Measurements from ENCODE around the gene PITPNM3.
"Not testable (repeated sequence)": the region's sequence is repeated elsewhere in the genome, so short reads cannot be mapped to it uniquely, and the experiment has no call there.

Gene PITPNM3

DNA sequence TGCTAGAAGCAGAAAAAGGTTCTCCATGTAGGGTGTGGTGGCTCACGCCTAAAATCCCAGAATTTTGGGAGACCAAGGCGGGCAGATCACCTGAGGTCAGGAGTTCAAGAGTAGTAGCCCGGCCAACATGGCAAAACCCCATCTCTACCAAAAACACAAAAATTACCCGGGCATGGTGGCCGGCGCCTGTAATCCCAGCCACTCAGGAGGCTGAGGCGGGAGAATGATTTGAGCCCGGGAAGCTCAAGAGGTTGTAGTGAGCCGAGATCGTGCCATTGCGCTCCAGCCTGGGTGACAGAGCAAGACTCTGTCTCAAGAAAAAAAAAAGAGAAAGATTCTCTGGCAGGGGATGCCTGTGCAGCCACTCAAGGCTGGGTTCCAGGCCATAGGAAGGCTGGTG lies 54.2 kb downstream of the PITPNM3 start:
- DNase-seq (ENCODE audit: low spot score), result no peak
- no peak for FAIRE-seq

DNA sequence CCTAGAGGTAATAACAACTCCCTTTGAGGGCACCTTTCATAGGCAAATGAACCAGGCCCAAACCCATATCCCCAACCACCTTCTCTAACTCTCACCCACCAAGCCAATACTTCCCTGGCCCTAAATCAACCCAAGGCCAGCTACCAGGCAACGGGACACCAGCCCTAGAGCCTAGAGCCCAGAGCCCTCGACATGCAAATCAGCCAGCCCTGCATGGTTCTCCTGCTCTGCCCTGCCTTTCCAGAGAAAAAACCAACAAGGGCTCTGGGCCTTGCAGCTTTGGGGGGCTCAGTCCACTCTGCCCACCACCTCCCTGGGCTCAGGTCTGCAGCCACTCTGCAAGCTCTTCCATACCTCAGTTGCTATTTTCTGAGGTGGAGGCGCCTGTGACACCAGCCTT lies 55.0 kb downstream of the PITPNM3 start:
- DNase-seq (ENCODE audit: low spot score) (no peak), FAIRE-seq (no peak)

DNA sequence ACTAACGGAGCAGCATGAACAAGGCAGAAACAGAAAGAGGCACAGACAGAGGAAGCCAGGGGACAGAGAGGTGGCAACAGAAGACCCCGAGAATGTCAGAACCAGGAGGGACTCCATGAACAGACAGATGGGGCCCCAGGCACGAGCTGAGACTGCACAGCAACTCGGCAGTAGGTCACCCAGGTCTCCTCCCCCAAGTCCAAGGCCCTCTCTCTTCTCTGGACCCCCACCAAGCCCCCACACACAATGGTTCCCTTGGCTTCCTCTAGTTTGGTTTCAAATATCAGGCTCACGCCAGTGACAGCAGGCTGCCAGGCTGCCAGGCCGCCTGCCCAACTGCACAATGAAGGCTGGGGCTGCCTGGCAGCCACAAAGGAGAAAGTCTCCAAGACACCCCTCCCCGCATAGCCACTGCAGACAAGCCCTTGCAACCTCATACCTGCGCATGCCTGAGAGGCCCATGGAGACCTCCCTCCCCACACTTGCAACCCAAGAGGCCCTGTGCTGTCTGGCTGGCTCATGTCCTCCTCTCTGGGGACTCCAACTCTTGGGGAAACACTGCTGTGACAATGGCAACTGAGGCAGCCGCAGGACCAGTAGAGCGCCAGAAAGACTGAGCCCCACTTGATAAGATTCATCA lies 57.3 kb downstream of the PITPNM3 start:
- FAIRE-seq (no peak), DNase-seq (ENCODE audit: low spot score) (no peak)

GRCh38 chr17:6498356-6498755 lies 58.0 kb downstream of the PITPNM3 start:
- DNase-seq (ENCODE audit: low spot score) (no peak), FAIRE-seq (no peak)

DNA sequence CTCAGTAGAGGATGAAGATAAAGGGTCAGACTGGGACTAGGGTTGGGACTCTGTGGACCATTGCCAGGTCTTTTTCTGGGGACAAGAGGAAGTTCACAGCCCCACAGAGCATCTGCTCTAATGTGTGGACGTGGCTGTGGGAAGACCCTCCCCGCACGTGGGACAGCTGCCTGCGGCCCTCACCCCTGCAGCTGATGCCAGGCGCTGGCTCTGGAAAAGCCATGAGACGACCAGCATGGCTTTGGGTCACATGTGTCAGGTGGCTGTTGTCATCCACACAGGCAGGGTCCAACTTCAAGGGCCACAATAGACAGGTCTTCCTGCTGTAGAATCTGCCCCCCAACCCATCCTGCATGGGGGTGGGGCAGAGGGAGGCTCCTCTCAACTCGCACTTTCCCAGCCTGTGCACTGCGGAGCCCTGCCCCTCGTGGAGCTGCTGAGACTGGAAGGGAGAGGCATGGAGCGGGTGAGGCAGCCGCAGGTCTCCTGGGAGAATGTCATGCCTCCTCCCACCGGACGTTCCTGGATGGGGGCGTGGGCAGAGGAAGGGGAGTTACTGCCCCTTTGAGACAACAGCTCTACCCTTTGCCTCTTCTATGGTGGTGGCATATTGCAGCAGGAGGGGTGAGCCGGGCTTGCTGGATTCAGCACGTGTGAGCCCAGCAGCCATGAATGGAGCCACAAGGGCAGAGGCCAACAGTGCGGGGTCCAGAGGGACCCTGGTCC lies 58.7 kb downstream of the PITPNM3 start:
- FAIRE-seq, result no peak
- no peak for DNase-seq (ENCODE audit: low spot score)

DNA sequence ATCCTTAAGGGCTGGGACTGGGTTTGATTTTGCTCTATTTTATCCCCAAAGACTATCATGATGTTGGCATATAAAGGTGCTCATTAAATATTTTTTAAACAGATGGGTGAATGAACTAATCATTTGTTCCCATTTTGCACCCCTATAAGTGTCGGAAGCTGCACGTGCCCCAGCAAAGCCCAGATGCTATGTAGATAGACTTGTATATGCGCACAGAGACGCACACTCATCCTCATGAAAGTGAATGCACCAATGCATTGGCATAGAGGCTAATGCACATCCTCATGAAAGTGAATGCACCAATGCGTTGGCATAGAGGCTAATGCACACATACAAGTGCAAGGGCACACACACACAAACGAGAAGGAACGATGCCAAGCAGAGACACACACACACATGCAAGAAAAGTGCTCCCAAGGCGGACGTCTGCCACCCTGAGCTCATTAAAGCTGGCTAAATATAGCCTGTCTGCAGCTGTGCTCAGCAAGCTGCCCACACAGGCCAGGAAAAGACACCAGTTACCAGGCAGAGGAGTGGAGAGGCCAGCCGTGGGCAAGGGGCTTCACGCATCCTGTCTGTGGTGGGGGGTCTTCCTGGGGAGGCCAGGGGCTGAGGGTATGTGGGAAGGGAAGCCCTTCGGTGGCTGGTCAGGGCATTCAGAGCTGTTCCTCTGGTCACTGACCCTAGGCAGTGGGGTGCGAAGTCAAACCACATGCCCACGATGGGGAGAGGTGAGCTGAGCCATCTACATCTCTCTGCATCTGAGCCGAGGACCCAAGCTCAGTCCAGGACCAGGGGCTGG lies 59.5 kb downstream of the PITPNM3 start:
- no peak for DNase-seq (ENCODE audit: low spot score)

GRCh38 chr17:6496116-6496481 lies 60.3 kb downstream of the PITPNM3 start:
- no peak for FAIRE-seq
- DNase-seq (ENCODE audit: low spot score), result no peak

More for the DNA sequence above, 59.5 kb downstream of the PITPNM3 start:
- FAIRE-seq, result no peak

DNA sequence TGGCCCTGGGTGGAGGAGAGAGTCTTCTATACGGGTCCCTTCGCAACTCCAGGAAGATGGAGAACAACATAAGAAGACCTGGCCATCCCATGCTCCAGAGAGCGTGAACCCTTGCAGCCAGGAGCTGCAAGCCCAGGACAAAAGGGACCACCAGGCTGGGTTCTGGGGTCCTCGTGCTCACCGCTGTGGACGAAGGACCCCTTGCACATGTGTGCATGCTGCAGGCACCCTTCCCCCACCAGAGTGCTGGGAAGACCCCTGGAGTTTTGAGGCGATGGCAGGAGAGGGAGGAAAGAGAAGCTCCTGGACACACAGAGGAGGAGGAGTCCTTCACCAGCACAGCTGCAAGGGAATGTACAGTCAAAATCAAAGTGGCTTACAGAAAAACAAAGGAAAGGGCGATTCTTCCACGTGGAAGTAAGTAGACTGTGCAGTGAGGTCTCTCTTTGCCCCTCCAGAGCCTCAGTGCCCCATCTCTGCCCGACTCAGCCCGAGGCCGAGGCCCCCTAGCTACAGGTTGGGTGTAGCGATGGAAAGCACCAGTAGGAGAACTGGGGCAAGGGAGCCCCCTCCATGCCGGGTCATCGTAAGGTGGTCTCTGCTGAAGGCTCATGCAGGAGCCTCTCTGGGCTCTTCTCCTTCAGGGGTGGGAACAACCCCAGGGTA lies 60.8 kb downstream of the PITPNM3 start:
- DNase-seq (ENCODE audit: low spot score), result no peak
- FAIRE-seq, result no peak

DNA sequence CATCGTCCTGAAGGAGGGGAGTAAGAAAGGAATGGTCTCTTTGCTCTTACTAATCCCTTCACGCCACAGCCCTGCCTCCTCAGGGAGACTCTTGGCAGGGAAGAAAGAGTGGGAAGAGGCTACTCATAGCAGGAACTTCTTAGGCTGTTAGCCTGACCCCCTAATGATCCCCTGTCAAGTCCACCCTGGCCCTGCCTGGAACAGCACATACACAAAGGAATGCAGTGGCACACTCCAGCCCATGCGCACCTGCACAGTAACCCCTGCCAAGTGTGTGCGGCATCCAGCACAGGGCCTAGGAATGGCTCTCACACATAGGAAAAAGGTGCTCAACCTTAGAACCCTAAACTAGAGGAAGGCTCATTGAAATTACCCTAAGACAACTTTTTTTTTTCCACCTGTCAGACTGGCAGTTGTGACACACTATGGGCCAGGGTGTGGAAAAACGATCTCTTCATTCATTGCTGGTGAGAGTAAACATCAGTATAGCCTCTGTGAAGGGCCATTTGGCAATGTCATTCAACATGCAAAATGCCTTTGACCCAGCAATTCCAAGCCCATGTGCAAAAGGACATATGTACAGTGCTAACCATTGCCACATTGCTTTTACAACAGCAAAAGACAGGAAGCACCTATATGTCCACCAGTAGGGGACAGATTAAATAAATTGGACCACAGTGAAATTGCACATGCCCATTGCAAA lies 62.0 kb downstream of the PITPNM3 start:
- DNase-seq (ENCODE audit: low spot score) (peak; percentile 57), FAIRE-seq (no peak)

DNA sequence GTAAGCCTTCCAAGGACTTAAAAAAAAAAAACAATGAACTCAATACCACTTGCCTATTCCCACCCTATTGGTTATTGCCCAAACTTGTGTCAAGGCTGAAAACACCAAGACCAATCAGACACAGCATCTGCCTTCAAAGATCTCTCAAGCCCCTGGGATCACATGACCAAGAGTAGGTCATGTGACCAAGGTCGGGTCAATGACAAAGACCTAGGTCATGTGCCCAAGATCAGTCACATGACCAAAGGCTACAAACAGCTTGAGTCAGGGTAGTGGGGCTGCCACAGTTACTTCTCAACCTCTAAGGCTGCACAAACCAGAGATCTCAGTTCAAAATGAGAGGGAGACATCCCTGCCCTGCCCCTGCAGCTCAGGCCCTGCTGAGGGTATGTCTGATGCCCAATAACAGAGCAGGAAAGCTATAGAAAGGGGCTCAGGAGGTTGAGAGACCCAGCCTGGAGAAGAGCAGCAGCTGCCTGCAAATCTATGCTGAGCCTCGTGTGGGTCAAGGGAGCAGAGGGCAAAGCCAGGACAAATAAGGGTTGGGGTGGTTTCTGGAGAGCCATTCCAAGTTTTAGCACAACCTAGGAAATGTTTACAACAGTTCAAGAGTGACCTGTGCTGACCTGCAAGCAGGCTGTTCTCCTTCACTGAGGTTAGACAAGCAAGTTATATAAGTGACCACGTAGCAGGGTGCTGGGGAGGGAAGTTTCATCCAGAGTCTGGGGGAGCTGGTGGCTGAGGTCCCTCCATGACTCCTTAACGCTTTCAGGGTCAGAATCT lies 63.3 kb downstream of the PITPNM3 start:
- FAIRE-seq (no peak), DNase-seq (ENCODE audit: low spot score) (no peak)

- no peak for DNase-seq (ENCODE audit: low spot score)
- FAIRE-seq, result no peak
These were observed 65.2 kb downstream of the PITPNM3 start for GRCh38 chr17:6491071-6491700.

DNA sequence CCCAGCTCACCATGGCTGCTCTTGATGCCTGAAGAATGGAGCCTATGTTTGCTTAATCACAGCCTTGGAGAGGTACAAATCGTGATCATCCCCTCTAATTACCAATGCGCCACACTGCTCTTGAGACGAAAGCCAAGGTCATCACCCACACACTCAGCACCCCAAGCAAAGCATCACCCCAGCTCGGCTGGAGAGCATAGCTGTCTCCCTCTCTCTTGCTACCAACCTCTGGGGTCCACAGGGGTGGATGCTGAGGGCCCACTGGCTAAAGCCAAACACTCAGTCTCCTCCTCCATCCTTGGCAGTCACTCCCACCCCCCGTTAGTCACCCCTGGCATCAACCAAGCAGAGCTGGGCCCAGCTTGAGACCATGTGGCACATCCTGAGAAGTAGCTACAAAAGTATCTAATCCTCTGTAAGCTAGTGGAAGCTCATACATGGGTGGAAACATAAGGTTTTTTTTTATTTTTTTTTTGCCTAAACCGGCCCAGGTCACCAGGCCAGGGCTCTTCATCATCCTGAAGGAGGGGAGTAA lies 67.3 kb downstream of the PITPNM3 start:
- FAIRE-seq (no peak), DNase-seq (ENCODE audit: low spot score) (no peak)

DNA sequence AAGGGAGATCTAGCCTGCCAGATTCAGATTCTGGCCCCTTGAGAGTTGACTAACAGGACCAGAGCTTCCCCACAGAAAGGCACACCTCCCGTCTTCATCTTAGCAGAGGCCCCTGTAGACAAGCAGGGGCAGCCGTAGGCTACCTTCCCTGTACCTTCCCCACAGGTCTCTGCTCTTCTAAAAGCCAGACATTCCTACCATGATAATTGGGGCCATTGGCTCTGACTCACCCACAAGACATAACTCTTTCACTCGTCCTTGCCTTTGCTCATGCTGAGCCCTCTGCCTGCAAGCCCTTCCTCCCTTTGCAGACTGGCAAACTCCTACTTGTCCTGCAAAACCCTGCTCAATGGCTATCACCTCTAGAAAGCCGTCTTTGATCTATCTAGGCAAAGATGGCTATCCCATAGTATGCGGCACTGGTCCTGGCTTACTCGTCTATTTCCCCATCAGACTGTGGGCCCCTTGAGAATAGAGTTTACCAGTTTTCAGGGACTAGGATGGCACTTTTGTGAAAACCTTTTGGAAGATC lies 68.3 kb downstream of the PITPNM3 start:
- no peak for DNase-seq (ENCODE audit: low spot score)
- FAIRE-seq, result no peak

DNA sequence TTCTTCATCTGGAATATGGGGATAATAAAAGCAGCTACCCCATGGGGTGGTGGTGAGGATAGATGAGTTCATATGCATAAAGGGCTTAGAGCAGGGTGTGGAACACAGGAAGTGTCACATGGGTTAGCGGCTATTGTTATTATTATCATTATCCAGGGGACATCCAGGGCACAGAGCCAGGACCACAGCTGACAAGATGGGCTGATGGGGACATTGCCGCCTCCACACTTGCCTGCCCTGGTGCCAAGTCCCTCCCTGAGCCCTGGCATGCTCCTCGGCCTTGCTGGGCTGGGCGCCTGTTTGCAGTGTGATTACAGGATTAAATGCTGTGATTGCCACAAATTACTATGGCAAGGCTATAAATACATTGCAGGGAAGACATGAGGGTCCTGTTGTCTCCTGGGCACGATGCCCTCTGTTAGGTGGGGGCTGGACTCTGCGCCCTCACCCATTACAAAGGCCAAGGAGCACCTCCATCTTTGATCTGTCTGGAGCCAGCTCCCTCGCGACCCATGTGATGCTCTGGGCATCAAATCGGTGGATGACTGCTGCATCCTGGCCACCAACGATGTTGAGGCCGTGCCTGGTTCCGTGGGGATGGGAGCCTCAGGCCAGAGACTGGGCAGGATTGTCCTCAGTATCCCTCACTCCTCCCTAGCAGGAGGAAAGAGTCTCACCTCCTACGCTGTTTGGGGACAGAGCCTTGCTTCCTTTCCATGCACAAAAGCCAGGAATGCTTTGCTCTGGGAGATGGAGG lies 68.9 kb downstream of the PITPNM3 start:
- FAIRE-seq (no peak), DNase-seq (ENCODE audit: low spot score) (no peak)

DNA sequence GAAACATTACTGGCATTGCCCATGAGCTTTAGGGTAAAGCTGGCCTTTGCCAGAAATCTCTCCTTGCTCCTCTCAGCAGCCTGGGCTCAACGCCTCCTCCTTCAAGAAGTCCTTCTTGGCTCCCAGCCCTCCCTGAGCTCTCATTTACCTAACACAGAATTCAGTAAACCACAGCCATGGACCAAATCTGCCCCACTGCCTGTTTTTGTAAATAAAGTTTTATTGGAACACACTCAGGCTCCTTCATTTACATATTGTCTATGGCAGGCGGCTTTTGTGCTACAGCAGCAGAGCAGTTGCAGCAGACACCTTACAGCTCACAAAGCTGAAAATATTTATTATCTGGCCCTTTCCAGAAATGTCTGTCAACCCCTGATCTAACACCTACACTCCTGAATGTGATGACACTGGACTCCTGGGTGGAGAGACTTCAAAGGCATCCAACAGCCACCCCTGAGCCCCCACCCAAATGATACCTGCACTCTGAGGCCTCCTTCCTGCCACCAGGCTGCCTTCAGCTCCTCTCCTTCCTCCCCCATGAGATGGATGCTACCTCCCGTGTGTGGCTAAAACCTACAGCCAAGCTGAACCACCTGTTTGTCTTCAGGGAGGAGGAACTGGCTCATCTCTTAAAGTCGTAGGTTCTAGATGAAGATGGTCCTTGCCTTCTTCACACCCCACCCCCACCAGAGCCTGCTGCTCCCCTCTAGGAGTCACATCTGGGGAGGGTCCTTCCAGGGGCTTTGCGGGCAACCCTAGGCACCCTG lies 70.5 kb downstream of the PITPNM3 start:
- no peak for FAIRE-seq
- no peak for DNase-seq (ENCODE audit: low spot score)

DNA sequence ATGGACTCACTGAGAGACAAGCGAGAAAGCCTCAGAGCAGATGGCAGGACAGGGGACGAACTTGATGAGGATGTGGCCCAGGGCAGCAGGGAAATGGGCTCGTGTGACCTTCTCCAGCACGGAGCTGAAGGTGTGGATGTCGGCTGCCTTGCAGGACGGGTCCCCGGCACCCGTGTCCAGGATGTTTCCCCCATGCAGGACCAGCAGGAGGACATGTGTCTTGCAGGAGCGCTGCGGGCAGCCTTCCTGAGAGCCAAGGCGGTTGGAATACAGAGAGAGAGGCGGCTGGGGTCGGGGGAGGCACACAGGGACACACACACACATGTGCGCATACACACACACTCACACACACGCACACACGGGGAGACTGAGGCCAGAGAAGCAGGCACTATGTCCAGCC lies 72.8 kb downstream of the PITPNM3 start:
- DNase-seq (ENCODE audit: low spot score), result no peak
- FAIRE-seq, result no peak

- DNase-seq (ENCODE audit: low spot score), result not testable (repeated sequence)
These were observed 73.6 kb downstream of the PITPNM3 start for GRCh38 chr17:6482796-6483195.

DNA sequence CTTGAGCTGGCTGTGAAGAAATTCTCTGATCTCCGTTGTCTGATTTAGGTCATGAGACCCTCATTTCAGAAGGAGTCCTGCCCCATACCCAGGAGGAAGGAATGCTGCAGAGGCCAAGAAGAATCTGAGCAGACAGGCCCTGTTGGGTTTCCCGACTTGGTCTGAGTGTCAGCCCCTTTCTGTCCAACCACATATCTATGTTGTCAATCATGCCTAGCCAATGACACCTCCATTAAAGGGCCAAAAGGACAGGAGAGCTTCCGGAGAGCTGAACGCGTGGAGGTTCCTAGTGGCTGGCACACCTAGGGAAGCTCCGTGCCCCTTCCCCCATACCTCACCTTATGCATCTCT lies 74.3 kb downstream of the PITPNM3 start:
- no peak for DNase-seq (ENCODE audit: low spot score)

More at GRCh38 chr17:6482796-6483195, 73.6 kb downstream of the PITPNM3 start:
- not testable (repeated sequence) for FAIRE-seq

More for the DNA sequence above, 74.3 kb downstream of the PITPNM3 start:
- FAIRE-seq, result no peak
